ENCODE measurements around the gene DNASE1. TPM values are rescaled to one million over a fixed set of nuclear protein-coding genes. Genes with fewer than 3 reads are reported as not detected.
A peak's percentile ranks its signal among the peaks of the same experiment; 100 is the strongest.

DNASE1 gene
- total RNA-seq, 1 donor from 2014 or later = 6.8 TPM

DNA sequence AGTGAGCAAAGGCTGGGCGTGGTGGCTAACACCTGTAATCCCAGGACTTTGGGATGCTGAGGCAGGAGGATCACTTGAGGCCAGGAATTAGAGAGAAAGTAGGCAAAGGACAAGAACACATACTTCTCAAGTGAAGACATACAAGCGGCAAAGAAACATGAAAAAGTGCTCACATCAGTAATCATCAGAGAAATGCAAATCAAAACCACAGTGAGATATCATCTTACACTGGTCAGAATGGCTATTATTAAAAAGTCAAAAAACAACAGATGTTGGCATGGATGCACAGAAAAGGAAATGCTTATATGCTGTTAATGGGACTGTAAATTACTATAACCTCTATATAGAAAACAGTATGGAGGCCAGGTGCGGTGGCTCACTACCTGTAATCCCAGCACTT, 30.8 kb upstream of the DNASE1 start:
- Histone ChIP-seq H3K36me3 (ENCODE audit: control insufficient read depth, insufficient read depth, low read length) (no peaks in the 10 kb centered on the region), H3K27me3 (ENCODE audit: control insufficient read depth, insufficient read depth, low read length) (no peaks in the 10 kb centered on the region), H3K4me3 (ENCODE audit: low read depth, low read length) (no peak overlapping the region)
- FAIRE-seq (no peak), DNase-seq (ENCODE audit: low read depth) (no peak)
- TF ChIP-seq, protein P1, sequence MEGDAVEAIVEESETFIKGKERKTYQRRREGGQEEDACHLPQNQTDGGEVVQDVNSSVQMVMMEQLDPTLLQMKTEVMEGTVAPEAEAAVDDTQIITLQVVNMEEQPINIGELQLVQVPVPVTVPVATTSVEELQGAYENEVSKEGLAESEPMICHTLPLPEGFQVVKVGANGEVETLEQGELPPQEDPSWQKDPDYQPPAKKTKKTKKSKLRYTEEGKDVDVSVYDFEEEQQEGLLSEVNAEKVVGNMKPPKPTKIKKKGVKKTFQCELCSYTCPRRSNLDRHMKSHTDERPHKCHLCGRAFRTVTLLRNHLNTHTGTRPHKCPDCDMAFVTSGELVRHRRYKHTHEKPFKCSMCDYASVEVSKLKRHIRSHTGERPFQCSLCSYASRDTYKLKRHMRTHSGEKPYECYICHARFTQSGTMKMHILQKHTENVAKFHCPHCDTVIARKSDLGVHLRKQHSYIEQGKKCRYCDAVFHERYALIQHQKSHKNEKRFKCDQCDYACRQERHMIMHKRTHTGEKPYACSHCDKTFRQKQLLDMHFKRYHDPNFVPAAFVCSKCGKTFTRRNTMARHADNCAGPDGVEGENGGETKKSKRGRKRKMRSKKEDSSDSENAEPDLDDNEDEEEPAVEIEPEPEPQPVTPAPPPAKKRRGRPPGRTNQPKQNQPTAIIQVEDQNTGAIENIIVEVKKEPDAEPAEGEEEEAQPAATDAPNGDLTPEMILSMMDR (IDR thresholded peaks at IDR 0.05; ENCODE audit: insufficient read depth, low read length, severe bottlenecking) = no peak

DNA sequence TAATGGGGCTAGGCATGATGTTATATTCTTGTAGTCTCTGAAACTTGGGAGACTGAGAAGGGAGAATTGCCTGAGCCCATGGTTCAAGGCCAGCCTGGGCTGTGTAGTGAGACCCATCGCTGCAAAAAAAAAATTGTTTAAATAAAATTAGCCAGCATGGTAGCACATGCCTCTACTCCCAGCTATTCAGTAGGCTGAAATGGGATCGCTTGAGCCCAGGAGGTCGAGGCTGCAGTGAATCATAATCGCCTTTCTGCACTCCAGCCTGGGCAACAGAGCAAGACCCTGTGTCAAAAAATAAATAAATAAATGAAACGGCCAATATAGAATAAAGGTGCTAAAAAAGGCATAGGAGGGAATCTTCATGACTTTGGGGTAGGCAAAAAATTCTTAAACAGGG, 29.2 kb upstream of the DNASE1 start:
- no peaks in the 10 kb centered on the region for H3K27me3 ChIP-seq (ENCODE audit: control insufficient read depth, insufficient read depth, low read length)
- H3K36me3 ChIP-seq (ENCODE audit: control insufficient read depth, insufficient read depth, low read length) = no peaks in the 10 kb centered on the region
- no peak for FAIRE-seq
- no peak overlapping the region for H3K4me3 ChIP-seq (ENCODE audit: low read depth, low read length)
- no peak for DNase-seq (ENCODE audit: low read depth)
- TF ChIP-seq, protein P1 (IDR thresholded peaks at IDR 0.05; ENCODE audit: insufficient read depth, low read length, severe bottlenecking) = no peak

DNA sequence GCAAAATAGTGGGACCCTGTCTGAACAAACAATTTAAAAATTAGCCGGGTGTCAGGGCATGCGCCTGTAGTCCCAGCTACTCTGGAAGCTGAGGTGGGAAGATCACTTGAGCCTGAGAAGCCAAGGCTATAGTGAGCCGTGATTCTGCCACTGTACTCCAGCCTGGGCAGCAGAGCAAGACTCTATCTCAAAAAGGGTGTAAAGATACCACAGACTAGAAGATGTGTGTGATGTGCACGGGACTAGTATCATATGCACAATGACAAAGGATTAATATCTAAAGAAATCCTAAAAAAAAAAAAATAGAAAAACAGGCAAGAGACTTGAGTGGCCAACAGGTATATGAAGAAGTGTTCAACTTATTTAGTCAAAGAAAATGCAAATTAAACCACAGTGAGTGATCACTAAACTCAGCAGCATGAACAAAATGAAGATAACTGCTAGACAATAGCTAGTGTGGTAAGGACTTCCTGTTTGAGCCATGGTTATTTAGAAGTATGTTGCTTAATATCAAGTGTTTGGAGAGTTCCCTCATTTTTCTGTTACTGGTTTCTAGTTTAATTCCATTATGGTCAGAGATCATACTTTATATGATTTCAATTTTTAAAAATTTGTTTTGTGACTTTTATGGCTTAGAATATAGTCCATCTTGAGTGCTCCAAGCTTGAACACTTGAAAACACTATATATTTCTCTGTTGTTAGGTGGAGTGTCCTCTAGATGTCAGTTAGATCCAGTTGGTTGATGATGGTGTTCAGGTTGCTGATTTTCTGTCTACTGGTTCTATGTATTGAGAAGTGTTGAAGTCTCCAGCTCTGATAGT, 28.4 kb upstream of the DNASE1 start:
- no peak for FAIRE-seq
- no peak overlapping the region for H3K4me3 ChIP-seq (ENCODE audit: low read depth, low read length)
- DNase-seq (ENCODE audit: low read depth) = peak; percentile 12
- H3K27me3 ChIP-seq (ENCODE audit: control insufficient read depth, insufficient read depth, low read length) = no peaks in the 10 kb centered on the region
- no peaks in the 10 kb centered on the region for H3K36me3 ChIP-seq (ENCODE audit: control insufficient read depth, insufficient read depth, low read length)
- TF ChIP-seq, protein P1 (IDR thresholded peaks at IDR 0.05; ENCODE audit: insufficient read depth, low read length, severe bottlenecking) = no peak

DNA sequence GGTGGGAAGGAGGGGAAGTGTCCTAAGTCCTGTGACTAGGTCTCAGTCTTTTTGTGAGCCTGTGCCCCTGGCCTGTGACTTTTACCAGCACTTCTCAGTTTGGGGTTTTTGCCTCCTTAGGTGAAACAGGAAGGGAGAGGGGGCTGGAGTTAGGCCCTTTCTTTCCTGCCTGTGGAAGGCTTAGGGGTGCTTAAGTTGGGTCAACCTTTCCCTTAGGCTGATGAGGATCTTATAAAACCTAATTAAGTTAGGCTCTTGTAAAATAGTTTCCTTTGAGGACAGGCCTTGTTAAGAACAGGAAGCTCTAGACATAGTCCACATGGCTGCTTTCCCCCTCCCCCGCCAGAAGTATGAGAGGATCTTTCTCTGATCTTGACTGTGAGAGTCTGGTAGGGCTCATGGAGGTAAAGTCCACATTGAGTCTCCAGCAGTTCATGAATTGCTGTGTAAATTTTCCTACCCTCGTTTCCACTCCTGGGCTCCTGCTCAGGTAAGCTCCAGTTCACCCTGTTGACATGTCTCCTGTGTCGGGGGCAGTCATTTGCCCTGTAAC, 17.0 kb upstream of the DNASE1 start:
- TF ChIP-seq, protein P1 (IDR thresholded peaks at IDR 0.05; ENCODE audit: insufficient read depth, low read length, severe bottlenecking) = no peak
- no peak for DNase-seq (ENCODE audit: low read depth)
- no peaks in the 10 kb centered on the region for H3K27me3 ChIP-seq (ENCODE audit: control insufficient read depth, insufficient read depth, low read length)
- no peak overlapping the region for H3K4me3 ChIP-seq (ENCODE audit: low read depth, low read length)
- no peak for FAIRE-seq
- peaks cover 3% of the 10 kb centered on the region for H3K36me3 ChIP-seq (ENCODE audit: control insufficient read depth, insufficient read depth, low read length)

DNA sequence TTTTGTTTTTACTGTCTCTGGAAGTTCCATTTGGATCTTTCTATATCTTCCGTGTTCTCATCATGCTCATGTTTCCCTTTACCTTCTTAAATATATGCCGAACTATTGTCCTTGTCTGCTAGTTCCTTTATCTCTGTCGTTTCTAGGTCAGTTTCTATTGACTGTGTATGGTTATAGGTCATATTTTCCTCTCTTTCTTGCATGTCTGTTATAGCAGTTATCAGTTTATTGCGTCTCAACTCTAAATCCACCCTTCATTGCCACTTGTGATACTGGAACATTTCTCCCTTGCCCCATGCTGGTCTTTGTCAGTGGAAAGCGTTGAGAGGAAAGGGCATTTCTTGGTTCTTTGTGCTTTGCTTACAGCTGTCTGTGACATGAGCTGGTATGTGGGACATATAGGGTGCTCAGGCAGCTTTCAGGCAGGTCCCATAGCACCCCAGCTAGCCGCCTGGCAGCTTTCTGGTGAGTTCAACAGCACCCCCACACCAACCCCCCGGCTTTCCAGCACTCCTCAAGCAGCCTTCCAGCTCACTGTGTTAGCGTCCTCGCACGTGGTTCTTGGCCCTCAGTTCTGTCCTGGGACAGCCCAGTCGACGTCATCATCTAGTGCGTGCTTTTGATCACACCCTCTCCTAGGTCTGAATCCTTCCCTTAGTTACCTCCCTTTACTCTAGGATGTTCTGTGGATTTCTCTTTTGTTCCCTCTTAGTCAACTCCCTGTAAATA, 15.4 kb upstream of the DNASE1 start:
- TF ChIP-seq, protein P1 (IDR thresholded peaks at IDR 0.05; ENCODE audit: insufficient read depth, low read length, severe bottlenecking) = no peak
- DNase-seq (ENCODE audit: low read depth) (no peak), FAIRE-seq (no peak)
- no peaks in the 10 kb centered on the region for H3K27me3 ChIP-seq (ENCODE audit: control insufficient read depth, insufficient read depth, low read length)
- H3K36me3 ChIP-seq (ENCODE audit: control insufficient read depth, insufficient read depth, low read length) = peaks cover 3% of the 10 kb centered on the region
- H3K4me3 ChIP-seq (ENCODE audit: low read depth, low read length) = no peak overlapping the region
